Measurements from ENCODE around the gene TNFSF10. TPM values are rescaled to one million over a fixed set of nuclear protein-coding genes. Genes with fewer than 3 reads are reported as not detected.

TNFSF10 gene
- total and polyA plus RNA-seq, 10 of the 15 experiments (the other 5 are each of a cell fraction or from before 2014, with no cell fraction given), result 2.1 to 12.3 (median 4.4) TPM

DNA sequence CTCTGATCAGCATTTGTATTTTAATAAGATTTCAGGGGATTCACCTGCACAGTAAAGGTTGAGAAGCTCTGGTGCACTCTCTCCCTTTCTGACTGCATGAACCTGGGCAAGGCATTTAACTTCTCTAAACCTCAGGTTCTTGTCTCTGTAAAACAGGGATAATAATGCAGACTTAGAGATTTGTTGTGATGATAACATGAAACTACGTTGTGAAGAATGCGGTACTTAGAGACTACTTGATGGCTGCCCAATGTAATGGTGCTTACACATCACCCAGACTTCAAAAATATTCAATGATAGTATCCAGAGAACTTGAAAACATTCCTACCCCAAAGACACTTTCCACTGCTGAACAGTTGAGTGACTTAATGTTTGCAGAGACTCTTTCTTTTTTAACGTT, 19.8 kb upstream of the TNFSF10 start (continued):
- TF ChIP-seq, protein P1, sequence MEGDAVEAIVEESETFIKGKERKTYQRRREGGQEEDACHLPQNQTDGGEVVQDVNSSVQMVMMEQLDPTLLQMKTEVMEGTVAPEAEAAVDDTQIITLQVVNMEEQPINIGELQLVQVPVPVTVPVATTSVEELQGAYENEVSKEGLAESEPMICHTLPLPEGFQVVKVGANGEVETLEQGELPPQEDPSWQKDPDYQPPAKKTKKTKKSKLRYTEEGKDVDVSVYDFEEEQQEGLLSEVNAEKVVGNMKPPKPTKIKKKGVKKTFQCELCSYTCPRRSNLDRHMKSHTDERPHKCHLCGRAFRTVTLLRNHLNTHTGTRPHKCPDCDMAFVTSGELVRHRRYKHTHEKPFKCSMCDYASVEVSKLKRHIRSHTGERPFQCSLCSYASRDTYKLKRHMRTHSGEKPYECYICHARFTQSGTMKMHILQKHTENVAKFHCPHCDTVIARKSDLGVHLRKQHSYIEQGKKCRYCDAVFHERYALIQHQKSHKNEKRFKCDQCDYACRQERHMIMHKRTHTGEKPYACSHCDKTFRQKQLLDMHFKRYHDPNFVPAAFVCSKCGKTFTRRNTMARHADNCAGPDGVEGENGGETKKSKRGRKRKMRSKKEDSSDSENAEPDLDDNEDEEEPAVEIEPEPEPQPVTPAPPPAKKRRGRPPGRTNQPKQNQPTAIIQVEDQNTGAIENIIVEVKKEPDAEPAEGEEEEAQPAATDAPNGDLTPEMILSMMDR (IDR thresholded peaks at IDR 0.05 in 2 of 3, conservative IDR thresholded peaks at IDR 0.05 in 1 of 3; ENCODE audit: control insufficient read depth in 2 of 3, extremely low read depth in 1 of 3, insufficient read depth in 1 of 3, low read depth in 3 of 3, low read length in 3 of 3), result no peak
- TF ChIP-seq ZBTB4 (CRISPR knock-in tag; IDR thresholded peaks at IDR 0.05), result no peak
- TF ChIP-seq PRDM15 (CRISPR knock-in tag; IDR thresholded peaks at IDR 0.05), result no peak
- no peak for TF ChIP-seq E2F8 (IDR thresholded peaks at IDR 0.05; ENCODE audit: low read depth, partially characterized antibody)
- TF ChIP-seq ELK1 (IDR thresholded peaks at IDR 0.05; ENCODE audit: low read depth, low read length), result no peak
- TF ChIP-seq NBN (IDR thresholded peaks at IDR 0.05), result no peak
- TF ChIP-seq RBBP5 (conservative IDR thresholded peaks at IDR 0.05), result no peak
- no peak for TF ChIP-seq RAD21 (IDR thresholded peaks at IDR 0.05; ENCODE audit: insufficient read depth, low read depth, low read length)

All from GM12878 (cell line).